ENCODE data around the gene PSMB7. TPM values are rescaled to one million over a fixed set of nuclear protein-coding genes. Genes with fewer than 3 reads are reported as not detected.
A peak's percentile ranks its signal among the peaks of the same experiment; 100 is the strongest.

The PSMB7 gene
- total and polyA plus RNA-seq, 2 of the 13 experiments (the other 11 are each of a cell fraction or from before 2014, with no cell fraction given), result 259 to 291 TPM

- TF ChIP-seq SNAPC4 (CRISPR knock-in tag; IDR thresholded peaks at IDR 0.05), result no peak
- TF ChIP-seq ZNF775 (CRISPR knock-in tag; IDR thresholded peaks at IDR 0.05; ENCODE audit: borderline replicate concordance), result no peak
- TF ChIP-seq, protein P1, sequence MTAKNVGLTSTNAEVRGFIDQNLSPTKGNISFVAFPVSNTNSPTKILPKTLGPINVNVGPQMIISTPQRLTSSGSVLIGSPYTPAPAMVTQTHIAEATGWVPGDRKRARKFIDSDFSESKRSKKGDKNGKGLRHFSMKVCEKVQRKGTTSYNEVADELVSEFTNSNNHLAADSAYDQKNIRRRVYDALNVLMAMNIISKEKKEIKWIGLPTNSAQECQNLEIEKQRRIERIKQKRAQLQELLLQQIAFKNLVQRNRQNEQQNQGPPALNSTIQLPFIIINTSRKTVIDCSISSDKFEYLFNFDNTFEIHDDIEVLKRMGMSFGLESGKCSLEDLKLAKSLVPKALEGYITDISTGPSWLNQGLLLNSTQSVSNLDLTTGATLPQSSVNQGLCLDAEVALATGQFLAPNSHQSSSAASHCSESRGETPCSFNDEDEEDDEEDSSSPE (CRISPR knock-in tag; IDR thresholded peaks at IDR 0.05), result no peak
- no peak for TF ChIP-seq KLF15 (CRISPR knock-in tag; IDR thresholded peaks at IDR 0.05; ENCODE audit: borderline replicate concordance)
- TF ChIP-seq ZNF562 (CRISPR knock-in tag; IDR thresholded peaks at IDR 0.05; ENCODE audit: borderline replicate concordance), result no peak
- no peak for TF ChIP-seq SP2 (CRISPR knock-in tag; IDR thresholded peaks at IDR 0.05)
- TF ChIP-seq SAP130 (CRISPR knock-in tag; IDR thresholded peaks at IDR 0.05; ENCODE audit: low read depth), result peak; percentile 64
- no peak for TF ChIP-seq MATR3 (CRISPR knock-in tag; IDR thresholded peaks at IDR 0.05)
- 0 out of 2 replicates have a peak, but pooled peaks have one; percentile 32 for TF ChIP-seq ZNF800 (CRISPR knock-in tag; IDR thresholded peaks at IDR 0.05)
- TF ChIP-seq PHF20 (CRISPR knock-in tag; IDR thresholded peaks at IDR 0.05), result no peak
- no peak for TF ChIP-seq NR1H2 (CRISPR knock-in tag; IDR thresholded peaks at IDR 0.05; ENCODE audit: borderline replicate concordance, low read depth)
- TF ChIP-seq ZNF570 (CRISPR knock-in tag; IDR thresholded peaks at IDR 0.05; ENCODE audit: borderline replicate concordance), result no peak
- no peak for TF ChIP-seq SSRP1 (CRISPR knock-in tag; IDR thresholded peaks at IDR 0.05)
- TF ChIP-seq MTF1 (CRISPR knock-in tag; IDR thresholded peaks at IDR 0.05), result peak; percentile 98
- TF ChIP-seq, protein P2, sequence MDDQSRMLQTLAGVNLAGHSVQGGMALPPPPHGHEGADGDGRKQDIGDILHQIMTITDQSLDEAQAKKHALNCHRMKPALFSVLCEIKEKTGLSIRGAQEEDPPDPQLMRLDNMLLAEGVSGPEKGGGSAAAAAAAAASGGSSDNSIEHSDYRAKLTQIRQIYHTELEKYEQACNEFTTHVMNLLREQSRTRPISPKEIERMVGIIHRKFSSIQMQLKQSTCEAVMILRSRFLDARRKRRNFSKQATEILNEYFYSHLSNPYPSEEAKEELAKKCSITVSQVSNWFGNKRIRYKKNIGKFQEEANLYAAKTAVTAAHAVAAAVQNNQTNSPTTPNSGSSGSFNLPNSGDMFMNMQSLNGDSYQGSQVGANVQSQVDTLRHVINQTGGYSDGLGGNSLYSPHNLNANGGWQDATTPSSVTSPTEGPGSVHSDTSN (CRISPR knock-in tag; IDR thresholded peaks at IDR 0.05; ENCODE audit: borderline replicate concordance), result no peak
Measured at GRCh38 chr9:124390794-124391658, 24.2 kb downstream of the PSMB7 start (continued).
